ENCODE results near the gene CDYL. TPM values are rescaled to one million over a fixed set of nuclear protein-coding genes. Genes with fewer than 3 reads are reported as not detected.

CDYL gene
- total RNA-seq, 1 donor from 2014 or later: 12.2 TPM

DNA sequence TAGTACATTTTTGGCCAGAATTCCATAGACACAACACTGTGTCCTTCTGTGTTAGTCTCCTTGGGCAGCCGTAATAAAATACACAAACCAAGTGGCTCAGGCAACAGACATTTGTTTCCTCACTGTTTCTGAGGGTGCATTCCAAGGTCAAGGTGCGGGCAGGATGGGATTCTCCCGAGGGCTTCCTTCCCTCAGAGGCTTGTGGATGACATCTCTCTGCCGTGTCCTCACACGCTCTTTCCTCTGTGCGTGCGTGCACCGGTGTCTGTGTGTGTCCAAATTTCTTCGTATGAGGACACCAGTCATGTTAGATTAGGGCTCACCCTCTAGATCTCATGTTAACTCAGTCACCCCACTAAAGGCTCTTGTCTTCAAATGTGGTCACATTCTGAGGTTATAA lies 30.6 kb downstream of the CDYL start:
- H3K4me3 ChIP-seq (ENCODE audit: low read depth, low read length): no peak overlapping the region
- DNase-seq (ENCODE audit: low read depth): no peak
- TF ChIP-seq, protein P1, sequence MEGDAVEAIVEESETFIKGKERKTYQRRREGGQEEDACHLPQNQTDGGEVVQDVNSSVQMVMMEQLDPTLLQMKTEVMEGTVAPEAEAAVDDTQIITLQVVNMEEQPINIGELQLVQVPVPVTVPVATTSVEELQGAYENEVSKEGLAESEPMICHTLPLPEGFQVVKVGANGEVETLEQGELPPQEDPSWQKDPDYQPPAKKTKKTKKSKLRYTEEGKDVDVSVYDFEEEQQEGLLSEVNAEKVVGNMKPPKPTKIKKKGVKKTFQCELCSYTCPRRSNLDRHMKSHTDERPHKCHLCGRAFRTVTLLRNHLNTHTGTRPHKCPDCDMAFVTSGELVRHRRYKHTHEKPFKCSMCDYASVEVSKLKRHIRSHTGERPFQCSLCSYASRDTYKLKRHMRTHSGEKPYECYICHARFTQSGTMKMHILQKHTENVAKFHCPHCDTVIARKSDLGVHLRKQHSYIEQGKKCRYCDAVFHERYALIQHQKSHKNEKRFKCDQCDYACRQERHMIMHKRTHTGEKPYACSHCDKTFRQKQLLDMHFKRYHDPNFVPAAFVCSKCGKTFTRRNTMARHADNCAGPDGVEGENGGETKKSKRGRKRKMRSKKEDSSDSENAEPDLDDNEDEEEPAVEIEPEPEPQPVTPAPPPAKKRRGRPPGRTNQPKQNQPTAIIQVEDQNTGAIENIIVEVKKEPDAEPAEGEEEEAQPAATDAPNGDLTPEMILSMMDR (conservative IDR thresholded peaks at IDR 0.05; ENCODE audit: low read depth, low read length): no peak

DNA sequence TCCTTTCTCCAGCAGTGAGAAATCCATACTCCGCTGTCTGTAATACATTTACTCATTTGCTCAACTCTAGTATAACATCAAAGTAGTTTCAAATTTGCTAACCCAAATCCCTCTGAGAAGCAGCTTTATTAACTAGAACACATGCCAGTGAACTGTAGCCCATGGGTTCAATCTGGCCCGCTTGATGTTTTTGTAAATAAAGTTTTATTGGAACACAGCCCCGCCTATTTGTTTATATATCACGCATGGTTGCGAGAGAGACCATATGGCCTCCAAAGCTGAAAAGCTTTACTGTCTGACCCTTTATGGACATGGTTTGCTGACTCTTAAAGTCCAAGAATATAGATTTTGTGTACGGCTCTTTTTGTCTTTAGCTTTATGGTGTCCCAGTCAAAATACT lies 32.2 kb downstream of the CDYL start:
- no peak overlapping the region for H3K4me3 ChIP-seq (ENCODE audit: low read depth, low read length)
- TF ChIP-seq, protein P1 (conservative IDR thresholded peaks at IDR 0.05; ENCODE audit: low read depth, low read length): no peak
- DNase-seq (ENCODE audit: low read depth): no peak

DNA sequence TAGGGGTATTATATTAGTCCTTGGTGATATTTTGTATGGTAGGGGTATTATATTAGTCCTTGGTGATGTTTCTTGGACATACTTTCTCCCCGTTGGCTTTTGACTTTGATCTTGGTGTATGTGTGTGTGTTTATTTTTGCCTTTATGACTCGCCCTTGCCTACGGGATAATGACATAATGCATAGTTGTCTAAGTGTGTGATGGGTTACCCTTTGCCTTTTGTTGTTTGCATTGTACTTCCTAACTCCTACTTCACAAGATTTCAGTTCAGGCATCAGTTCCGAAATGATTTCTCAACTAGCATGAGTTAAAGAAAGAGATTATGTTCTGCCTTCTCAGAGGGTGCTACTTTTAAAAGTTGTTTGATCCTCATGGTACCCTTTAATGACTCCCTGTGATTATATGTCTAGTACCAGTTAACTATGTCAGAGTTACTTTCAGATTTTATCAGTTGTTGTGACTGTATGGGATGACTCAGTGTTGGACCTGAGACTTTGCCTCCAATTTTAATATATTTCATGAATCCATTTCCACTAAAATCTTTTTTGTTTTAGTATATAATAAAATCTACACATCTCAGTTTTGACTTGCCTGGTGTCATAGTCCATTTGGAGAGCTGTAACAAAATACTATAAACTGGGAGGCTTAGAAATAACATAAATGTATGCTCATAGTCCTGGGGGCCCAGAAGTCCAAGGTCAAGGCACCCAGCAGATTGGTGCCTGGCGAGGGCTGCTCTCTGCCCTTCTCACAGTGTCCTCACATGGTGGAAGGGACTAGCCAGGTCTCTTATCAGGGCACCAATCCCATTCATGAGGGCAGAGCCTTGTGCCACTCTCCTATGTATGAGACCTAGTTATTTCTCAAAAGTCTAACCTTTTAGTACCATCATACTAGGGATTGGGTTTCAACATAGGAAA lies 34.1 kb downstream of the CDYL start:
- no peak for DNase-seq (ENCODE audit: low read depth)
- TF ChIP-seq, protein P1 (conservative IDR thresholded peaks at IDR 0.05; ENCODE audit: low read depth, low read length): no peak
- no peak overlapping the region for H3K4me3 ChIP-seq (ENCODE audit: low read depth, low read length)

DNA sequence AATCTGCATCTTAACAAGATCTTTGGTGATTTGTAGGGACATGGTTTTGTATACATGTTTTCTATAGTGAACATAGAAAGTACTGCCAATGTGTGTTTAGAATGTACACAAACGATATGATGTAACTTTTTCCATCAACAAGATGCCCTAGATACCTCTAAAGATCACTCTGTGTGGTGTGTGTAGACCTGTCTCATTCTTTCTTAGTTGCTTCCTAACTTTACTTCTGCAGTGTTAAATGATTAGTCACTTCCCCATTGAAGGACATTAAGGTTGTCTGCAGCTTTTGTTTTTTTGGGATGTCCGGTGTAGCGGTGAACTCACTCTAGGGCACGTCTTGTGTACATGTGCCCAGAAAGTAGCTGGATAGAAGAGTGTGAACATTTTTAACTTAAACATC lies 35.9 kb downstream of the CDYL start:
- DNase-seq (ENCODE audit: low read depth): no peak
- H3K4me3 ChIP-seq (ENCODE audit: low read depth, low read length): no peak overlapping the region
- TF ChIP-seq, protein P1 (conservative IDR thresholded peaks at IDR 0.05; ENCODE audit: low read depth, low read length): no peak

DNA sequence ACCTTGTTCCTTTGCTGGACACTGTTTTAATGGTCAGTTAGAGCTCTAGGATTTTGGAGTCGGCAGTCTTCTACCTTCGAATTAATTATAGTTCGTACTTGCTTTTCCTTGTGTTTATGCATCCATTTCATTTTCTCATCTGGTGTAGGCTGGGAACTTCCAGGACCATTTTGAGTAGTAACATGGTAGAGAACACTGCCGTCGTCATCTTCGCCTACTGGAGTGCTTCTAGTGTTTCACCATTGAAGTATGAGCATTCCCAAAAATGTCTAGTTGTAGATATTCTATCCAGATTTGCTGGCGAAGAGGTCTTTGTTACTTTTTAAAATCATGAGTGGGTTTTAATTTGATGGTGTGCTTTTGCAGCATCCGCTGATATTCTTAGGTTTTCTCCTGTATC lies 36.9 kb downstream of the CDYL start:
- TF ChIP-seq, protein P1 (conservative IDR thresholded peaks at IDR 0.05; ENCODE audit: low read depth, low read length): no peak
- no peak for DNase-seq (ENCODE audit: low read depth)
- no peak overlapping the region for H3K4me3 ChIP-seq (ENCODE audit: low read depth, low read length)

DNA sequence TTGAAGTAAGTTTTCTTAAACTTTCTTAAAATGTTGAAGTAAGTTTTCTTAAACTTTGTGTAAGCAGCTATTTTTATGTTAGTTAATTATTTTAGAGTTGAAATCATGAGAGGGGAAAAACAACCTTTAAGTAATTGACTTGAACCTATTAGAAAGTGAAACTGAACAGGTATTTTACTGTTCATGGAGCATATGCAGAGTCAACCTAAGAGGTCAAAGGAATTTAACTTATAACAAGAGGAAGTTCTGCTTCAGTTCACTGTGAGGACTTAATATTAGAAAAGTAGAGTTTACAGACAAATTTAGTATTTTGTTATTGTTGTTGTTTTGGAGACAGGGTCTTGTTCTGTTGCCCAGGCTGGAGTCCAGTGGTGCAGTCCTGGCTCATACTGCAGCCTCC lies 38.0 kb downstream of the CDYL start:
- DNase-seq (ENCODE audit: low read depth): no peak
- TF ChIP-seq, protein P1 (conservative IDR thresholded peaks at IDR 0.05; ENCODE audit: low read depth, low read length): no peak
- H3K4me3 ChIP-seq (ENCODE audit: low read depth, low read length): no peak overlapping the region

DNA sequence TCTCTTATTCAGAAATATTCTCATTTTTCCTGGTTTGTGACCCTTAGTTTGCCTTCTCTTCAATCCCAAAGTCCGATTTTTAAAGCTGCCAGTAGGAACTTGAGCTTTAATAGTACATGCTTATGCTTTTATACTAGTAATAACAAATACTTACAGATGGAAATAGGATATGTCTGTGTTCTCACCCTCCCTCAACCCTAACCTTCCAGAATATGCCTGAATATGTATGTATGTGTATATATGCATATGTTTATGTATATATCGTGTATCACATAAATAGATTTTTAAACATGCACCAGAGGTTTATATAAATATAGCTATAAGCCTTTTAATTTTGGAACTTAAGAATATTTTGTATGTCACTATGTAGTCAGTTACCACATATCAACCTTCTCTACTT lies 38.8 kb downstream of the CDYL start:
- no peak for DNase-seq (ENCODE audit: low read depth)
- H3K4me3 ChIP-seq (ENCODE audit: low read depth, low read length): no peak overlapping the region
- TF ChIP-seq, protein P1 (conservative IDR thresholded peaks at IDR 0.05; ENCODE audit: low read depth, low read length): no peak

Data from epithelial cell of proximal tubule (primary cell).